Stimulated activated naive CD4-positive, alpha-beta T cell (primary cell): ENCODE data around the gene DNM2.

Source experiments
- DNase-seq, 6 experiments: peaks; one replicate each; lab custom pipeline; 2025; lab: John Stamatoyannopoulos, UW

Gene DNM2

DNA sequence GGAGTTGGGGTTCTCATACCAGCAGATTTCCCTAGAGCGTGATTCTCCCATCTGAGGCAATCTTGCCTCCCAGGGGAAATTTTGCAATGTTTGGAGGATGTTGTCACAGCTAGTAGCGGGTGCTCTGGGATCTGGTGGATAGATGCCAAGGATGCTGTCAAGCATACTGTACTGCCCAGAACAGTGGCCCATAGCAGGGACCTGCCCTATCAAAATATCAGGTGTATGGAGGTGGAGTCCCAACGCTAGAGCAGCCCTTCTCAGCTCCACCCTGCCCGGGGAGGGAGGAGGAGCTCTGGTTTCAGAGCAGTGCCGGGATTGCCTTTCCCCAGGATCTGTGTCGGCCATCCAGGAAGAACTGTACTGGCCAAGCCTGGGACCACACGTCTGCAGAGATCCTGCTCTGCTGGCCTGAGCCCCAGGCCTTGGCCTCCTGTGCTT lies 27.5 kb upstream of the DNM2 start:
- no peak for DNase-seq

DNA sequence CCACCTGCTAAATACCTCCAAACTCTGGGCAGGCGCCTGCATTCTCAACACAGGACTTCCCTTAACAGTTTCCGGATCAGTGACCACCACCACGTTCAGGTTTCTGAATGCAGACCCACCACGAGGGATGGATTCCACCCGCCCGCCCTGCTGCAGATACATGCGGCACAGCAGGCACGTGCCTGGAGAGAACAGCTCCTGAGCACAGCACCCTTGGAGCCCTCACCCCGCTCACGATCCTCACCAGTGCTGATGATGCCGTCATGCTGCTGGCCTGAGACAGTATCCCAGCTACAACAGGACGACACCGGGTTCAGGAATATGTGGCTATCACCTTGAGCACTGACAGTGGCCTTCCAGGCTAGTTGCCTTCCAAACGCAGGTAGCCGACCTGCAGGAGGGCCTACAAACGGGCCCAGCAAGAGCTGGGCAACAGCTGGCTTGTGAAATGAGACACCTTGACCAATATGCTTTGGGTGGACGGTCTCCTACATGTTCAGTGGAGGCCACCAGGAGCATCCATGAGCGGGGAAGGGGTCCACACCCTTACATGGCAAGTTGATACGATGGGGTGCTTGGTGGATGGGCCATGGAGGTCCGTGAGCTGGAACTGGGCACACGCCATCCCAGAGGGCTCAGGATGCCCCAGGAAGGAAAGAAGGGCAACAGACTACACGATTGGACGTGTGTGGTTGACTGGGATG lies 26.5 kb upstream of the DNM2 start:
- no peak for DNase-seq

GRCh38 chr19:10691883-10692282 lies 26.0 kb upstream of the DNM2 start:
- DNase-seq, result no peak

DNA sequence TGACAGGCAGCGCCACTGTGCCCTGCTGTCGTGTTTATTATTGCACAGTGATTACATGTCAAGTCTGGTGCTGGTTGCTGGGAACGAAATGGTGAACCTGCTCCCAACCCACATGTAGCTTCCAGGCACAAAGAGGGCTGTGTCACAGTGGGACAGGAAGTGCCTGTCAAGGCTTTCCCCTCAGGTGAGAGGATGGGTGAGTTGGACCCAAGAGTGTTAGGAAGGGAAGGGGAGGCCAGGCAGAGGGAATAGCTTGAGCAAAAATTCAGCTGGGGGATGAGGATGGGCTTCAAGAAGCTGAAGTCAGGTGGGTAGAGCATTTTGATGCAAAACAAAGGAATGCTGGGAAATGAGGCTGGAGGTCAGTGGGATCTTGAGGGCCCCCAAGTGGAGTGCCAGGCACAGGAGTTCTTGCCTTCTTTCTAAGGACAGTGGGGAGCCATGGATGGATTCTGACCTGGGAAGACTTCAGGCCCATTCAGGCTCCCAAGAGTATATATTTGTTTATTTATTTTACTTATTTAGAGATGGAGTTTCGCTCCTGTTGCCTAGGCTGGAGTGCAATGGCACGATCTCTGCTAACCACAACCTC lies 25.1 kb upstream of the DNM2 start:
- DNase-seq, result no peak

DNA sequence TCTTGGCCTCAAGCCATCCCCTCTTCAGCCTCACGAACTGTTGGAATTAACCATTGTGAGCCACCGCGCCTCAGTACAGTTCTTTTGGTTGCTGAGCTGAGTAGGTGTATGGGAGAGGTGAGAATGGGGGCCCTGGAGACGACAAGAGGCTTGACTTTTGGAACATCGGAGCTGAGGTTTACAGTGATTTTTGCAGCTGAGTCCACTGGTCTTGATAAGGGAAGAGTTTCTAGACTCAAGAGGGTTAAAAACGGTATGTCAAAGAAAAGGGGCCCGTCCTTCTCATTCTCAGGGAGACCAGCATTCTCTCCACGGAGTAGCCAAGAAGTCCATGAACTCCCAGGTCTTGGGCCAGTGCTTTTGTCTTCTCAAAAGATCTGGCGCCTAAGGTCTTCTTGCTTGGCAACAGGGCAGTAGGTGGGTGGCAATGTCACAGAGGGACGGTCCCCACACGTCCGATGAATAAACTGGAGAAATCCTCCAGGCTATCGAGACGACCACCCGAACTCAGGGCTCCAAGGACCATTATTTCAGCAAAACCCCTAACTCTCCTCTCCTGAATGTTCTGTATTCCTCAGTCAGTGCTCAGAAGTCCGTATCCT lies 23.1 kb upstream of the DNM2 start:
- DNase-seq, result no peak

GRCh38 chr19:10695401-10696398 lies 22.2 kb upstream of the DNM2 start:
- peak; percentile 73 to 89 (median 83) for DNase-seq

- peak; percentile 25 to 68 (median 49) for DNase-seq
Observed at GRCh38 chr19:10699650-10700335, 18.1 kb upstream of the DNM2 start.

DNA sequence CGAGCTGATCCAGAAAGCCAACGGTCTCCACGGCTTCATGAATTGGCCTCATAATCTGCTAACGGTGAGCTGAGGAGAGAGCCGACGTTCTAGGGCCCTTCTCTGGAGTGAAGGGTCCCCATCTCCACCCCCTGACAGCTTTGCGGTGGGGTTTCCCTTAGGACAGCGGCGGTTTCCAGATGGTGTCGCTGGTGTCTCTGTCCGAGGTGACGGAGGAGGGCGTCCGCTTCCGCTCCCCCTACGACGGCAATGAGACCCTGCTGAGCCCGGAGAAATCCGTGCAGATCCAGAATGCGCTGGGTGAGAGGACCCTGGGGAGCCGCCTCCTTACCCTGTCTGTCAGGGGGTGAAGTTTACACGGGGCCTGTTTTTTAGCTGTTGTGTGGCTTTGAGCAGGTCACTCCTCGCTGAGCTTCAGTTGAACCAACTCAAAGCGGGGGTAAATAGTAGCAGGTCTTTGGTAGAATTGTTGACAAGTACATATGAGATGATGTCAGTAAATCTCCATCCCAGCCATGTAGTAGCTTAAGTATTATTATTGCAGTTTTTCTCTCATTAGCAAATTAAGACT lies 15.8 kb upstream of the DNM2 start:
- peak in 1 of 6 experiments; percentile 18 for DNase-seq

- no peak for DNase-seq
Observed at GRCh38 chr19:10706990-10707389, 10.9 kb upstream of the DNM2 start.

- DNase-seq, result no peak
Observed at GRCh38 chr19:10707440-10707839, 10.4 kb upstream of the DNM2 start.

- no peak for DNase-seq
Observed at GRCh38 chr19:10708291-10708690, 9.6 kb upstream of the DNM2 start.

DNA sequence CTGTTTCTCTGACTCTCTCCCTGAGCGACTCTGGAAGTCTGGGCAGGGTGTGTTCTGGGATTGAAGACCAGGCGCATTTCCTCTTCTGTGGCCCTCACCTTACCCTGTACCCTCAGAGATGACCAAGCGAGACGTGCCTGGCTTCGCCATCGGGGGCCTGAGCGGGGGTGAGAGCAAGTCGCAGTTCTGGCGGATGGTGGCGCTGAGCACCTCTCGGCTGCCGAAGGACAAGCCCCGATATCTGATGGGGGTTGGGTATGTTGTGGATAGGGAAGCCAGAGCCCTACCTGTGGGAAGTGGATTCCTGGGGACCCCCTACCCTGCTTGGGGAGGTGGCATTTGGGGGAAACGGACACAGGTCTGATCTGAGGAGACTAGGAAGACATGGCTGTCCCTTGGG lies 5.8 kb upstream of the DNM2 start:
- no peak for DNase-seq

- DNase-seq, result no peak
Observed at GRCh38 chr19:10712754-10713153, 5.1 kb upstream of the DNM2 start.

DNA sequence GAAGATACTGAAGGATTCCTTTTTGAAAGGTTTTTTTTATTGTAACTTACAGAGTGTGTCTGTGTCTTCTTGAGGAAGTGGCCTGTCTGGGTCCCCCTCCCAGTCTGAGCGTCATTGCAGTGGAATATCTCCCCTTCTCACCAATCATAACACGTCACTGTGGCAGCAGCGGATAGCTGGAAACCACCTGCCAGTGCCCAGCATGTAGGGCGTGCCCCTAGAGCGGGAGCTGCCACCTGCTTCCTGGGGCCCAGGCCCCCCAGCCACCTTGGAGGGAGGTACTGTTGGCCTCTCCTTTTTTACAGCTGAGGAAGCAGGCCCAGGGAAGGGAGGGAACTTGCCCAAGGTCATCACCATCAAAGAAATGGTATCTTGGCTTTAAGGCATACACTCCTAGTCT lies 4.6 kb upstream of the DNM2 start:
- no peak for DNase-seq

DNA sequence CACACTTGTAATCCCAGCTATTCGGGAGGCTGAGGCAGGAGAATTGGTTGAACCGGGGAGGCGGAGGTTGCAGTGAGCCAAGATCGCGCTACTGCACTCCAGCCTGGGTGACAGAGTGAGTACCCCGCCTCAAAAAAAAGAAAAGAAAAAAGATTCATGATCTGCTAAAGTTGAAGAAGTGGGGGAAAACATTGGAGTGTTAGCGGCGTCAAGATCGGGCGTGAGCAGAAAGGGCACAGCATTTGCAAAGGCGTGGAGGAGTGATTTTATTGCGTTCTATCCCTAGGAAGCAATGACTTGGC lies 874 bp upstream of the DNM2 start:
- no peak for DNase-seq

DNA sequence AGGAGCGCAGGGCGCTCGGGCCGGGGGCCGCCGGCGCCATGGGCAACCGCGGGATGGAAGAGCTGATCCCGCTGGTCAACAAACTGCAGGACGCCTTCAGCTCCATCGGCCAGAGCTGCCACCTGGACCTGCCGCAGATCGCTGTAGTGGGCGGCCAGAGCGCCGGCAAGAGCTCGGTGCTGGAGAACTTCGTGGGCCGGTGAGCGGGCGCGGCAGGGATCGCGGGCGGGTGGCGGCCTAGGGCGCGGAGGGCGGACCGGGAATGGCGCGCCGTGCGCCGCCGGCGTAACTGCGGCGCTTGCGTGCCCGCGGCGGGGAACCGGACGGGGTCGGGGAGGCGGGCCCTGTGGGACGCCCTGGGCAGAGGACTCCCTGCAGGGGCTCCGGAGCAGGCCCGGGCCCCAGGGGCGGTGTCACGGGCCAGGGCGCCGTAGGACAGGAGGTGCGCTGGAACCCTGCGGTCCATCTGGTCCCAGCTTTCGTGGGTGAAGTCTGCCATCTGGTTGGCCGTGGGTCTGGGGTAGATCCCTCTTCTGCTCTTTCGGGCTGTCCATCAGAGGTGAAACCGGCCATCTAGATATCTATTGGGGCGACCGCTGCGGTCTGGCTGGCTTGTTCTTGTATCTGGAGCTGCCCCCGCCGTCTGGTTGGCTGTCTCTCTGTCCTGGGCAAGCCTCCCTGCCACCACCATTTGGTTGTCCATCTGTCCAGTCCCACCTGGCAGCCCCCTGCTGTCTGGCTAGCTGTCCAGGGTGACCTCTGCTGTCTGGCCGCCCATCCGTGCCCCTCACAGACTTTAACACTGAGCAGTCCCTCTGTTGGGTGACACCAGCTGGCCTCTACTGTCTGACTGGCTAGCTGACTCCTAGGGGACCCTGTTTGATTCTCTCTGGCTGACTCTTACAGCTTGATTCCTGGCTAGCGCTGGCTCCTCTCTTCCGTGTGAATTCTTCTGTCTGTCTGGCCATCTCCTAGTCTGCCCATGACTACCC lies 622 bp downstream of the DNM2 start:
- peak in 4 of 6 experiments; percentile 44 to 80 (median 54) for DNase-seq

DNA sequence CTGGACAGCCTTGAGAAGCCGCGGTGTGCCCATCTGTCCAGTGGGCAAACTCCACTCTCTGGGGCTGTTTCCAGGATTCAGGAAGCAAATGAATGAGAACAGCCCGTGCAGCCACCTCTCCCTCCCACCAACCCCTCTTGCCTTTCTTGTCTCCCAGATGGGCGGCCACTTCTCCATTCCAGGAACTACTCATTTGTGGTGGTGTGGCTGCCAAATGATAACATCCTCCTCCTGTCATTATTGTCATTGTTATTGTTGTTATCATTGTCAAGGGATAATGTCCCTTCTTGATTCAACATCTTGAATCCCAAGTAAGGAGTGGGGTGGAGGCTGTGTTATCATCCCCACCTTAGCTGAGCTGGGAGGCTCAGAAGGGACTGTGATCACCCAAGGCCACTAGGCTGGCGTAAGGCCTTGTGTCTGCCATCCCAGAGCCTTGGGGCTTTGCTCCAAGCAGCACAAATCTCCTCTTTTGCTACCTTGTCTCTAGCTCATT lies 1.6 kb downstream of the DNM2 start:
- DNase-seq, result no peak

DNA sequence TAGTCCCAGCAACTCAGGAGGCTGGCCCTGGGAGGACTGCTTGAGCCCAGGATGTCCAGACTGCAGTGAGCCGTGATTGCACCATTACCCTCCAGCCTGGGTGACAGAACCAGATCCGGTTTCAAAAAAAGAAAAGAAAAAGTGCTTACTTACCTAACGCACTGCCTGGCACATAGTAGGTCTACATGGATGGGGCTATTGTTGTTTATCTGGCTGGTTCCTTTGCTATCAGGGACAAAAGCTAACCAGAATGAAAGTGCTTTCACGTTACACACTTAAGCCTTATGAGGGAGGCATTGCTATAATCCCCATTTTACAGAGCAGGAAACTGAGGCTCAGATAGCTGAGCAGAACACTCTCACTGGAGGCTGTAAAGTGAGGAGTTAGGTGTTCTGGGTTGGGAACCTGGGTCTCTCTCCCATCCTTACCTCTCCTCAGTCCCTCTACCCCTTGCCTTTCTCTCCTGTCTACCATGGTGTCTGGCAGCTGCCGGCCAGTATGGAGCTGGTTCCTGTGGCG lies 2.8 kb downstream of the DNM2 start:
- no peak for DNase-seq

GRCh38 chr19:10723591-10723990 lies 5.7 kb downstream of the DNM2 start:
- no peak for DNase-seq

GRCh38 chr19:10724573-10725071 lies 6.7 kb downstream of the DNM2 start:
- DNase-seq, result no peak
